ENCODE measurements around the gene LZTR1.

- TF ChIP-seq CTCF (conservative IDR thresholded peaks at IDR 0.05) (no peak), EZH2 (IDR thresholded peaks at IDR 0.05; ENCODE audit: low read depth) (no peak)
Measured at GRCh38 chr22:20967697-20968211, 14.3 kb upstream of the LZTR1 start.

Data from PC-9 (cell line).